ENCODE results near the gene PAFAH2.

PAFAH2 gene

GRCh38 chr1:25997828-25998761 is at the start of gene PAFAH2:
Gene PAFAH2, minus strand, starts transcription at chr1:25998063. Its CDS starts 7,247 bp downstream, at chr1:25990816.
- TF ChIP-seq CTCF (IDR thresholded peaks at IDR 0.05; ENCODE audit: low read depth, low read length) = peak; percentile 97
- in situ Hi-C loops (cut with HindIII; ENCODE audit: low sequenced_read_pairs) = no loop called here
- H3K4me3 ChIP-seq (ENCODE audit: low read depth, low read length) = peak within 1 kb of the TSS; percentile 69
- peak; percentile 100 for DNase-seq (ENCODE audit: low read depth, low spot score)

- in situ Hi-C loops (cut with HindIII; ENCODE audit: low sequenced_read_pairs) = no loop called here
- DNase-seq (ENCODE audit: low read depth, low spot score) = no peak
- no peak overlapping the region for H3K4me3 ChIP-seq (ENCODE audit: low read depth, low read length)
- no peak for TF ChIP-seq CTCF (IDR thresholded peaks at IDR 0.05; ENCODE audit: low read depth, low read length)
Observed at GRCh38 chr1:26047278-26047874, 49.5 kb upstream of the PAFAH2 start.

GRCh38 chr1:26046246-26047095 is 48.6 kb upstream of the PAFAH2 start:
- no peak for DNase-seq (ENCODE audit: low read depth, low spot score)
- no peak overlapping the region for H3K4me3 ChIP-seq (ENCODE audit: low read depth, low read length)
- in situ Hi-C loops (cut with HindIII; ENCODE audit: low sequenced_read_pairs) = no loop called here
- no peak for TF ChIP-seq CTCF (IDR thresholded peaks at IDR 0.05; ENCODE audit: low read depth, low read length)

GRCh38 chr1:26045722-26046245 is 47.9 kb upstream of the PAFAH2 start, which contains the start of gene SLC30A2:
Gene SLC30A2, minus strand, starts transcription at chr1:26046118. Its CDS starts 222 bp downstream, at chr1:26045896.
- no peak within 1 kb of the TSS for H3K4me3 ChIP-seq (ENCODE audit: low read depth, low read length)
- TF ChIP-seq CTCF (IDR thresholded peaks at IDR 0.05; ENCODE audit: low read depth, low read length) = no peak
- DNase-seq (ENCODE audit: low read depth, low spot score) = no peak
- in situ Hi-C loops (cut with HindIII; ENCODE audit: low sequenced_read_pairs) = no loop called here

- no peak overlapping the region for H3K4me3 ChIP-seq (ENCODE audit: low read depth, low read length)
- DNase-seq (ENCODE audit: low read depth, low spot score) = no peak
- in situ Hi-C loops (cut with HindIII; ENCODE audit: low sequenced_read_pairs) = no loop called here
- TF ChIP-seq CTCF (IDR thresholded peaks at IDR 0.05; ENCODE audit: low read depth, low read length) = no peak
Observed at GRCh38 chr1:26044971-26045721, 47.3 kb upstream of the PAFAH2 start.

Data from astrocyte of the spinal cord (primary cell).